Measurements from ENCODE around the gene KRT76.

KRT76 gene

DNA sequence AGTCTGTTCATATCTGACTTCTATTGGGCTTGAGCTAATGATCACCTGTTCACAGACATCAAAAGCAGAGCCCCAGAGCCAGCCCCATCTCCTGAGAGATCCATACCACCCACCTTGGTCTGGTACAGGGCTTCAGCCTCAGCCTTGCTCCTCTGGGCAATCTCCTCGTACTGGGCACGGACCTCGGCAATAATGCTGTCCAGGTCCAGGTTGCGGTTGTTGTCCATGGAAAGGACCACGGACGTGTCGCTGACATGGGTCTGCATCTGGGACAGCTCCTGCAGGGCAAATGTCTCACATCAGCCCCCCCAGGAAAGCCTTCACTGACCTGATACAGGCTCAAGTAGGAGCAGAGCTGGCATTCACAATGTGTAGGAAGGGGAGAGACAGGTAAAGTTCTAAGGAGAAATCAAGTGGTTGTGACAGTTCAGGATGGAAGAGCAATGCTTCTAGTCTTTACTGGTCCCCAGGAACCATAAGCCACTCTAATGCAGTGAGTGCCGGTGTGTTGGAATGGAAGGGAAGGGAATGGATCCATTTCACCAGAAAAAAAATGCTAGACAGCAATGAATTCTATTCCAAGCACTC lies 31.5 kb upstream of the KRT76 start:
- no peak for DNase-seq (ENCODE audit: low read depth)
- TF ChIP-seq, protein P1, sequence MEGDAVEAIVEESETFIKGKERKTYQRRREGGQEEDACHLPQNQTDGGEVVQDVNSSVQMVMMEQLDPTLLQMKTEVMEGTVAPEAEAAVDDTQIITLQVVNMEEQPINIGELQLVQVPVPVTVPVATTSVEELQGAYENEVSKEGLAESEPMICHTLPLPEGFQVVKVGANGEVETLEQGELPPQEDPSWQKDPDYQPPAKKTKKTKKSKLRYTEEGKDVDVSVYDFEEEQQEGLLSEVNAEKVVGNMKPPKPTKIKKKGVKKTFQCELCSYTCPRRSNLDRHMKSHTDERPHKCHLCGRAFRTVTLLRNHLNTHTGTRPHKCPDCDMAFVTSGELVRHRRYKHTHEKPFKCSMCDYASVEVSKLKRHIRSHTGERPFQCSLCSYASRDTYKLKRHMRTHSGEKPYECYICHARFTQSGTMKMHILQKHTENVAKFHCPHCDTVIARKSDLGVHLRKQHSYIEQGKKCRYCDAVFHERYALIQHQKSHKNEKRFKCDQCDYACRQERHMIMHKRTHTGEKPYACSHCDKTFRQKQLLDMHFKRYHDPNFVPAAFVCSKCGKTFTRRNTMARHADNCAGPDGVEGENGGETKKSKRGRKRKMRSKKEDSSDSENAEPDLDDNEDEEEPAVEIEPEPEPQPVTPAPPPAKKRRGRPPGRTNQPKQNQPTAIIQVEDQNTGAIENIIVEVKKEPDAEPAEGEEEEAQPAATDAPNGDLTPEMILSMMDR (IDR thresholded peaks at IDR 0.05; ENCODE audit: control insufficient read depth, insufficient read depth, low read depth, low read length, missing control alignments) = no peak

DNA sequence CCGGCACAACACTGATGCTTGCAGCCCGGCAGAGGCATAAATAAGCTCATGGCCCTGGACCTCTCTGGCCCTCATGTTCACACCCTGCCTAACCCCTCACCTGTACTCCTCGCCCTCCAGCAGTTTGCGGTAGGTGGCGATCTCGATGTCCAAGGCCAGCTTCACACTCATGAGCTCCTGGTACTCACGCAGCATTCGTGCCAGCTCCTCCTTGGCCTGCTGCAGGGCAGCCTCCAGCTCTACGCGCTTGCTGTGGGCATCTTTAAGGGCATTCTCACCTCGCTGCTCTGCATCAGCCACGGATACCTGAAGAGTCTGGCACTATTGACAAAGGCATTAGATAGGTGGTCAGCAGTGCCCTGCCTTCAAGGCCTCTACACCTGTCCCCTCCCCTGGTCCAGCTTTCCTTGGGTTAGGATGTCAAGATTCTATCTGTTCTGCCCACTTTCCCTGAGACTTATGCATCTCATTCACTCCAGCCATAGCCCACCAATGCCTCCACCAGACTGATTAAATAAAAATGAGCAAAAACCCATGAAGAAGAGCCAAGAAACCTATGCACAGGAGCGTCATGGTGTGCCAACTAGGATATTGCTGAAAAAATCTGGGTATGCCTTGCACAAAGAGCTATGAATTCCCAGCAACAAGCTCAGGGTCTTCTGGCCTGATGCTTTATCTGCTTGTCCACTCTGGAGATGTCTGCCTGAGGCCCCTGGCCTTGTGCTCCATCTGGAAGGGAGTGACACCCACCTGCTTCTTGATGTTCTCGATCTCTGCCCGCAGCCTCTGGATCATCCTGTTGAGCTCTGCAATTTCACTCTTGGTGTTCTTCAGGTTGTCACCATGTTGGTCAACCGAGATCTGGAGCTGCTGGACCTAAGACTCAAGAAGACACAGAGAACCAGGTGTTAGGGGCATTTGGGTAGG lies 30.7 kb upstream of the KRT76 start:
- no peak for DNase-seq (ENCODE audit: low read depth)
- no peak overlapping the region for H3K4me3 ChIP-seq (ENCODE audit: control insufficient read depth, low read depth, low read length)
- TF ChIP-seq, protein P1 (IDR thresholded peaks at IDR 0.05; ENCODE audit: control insufficient read depth, insufficient read depth, low read depth, low read length, missing control alignments) = no peak

More for the DNA sequence above, 31.5 kb upstream of the KRT76 start:
- H3K4me3 ChIP-seq (ENCODE audit: control insufficient read depth, low read depth, low read length) = no peak overlapping the region

- TF ChIP-seq, protein P1 (IDR thresholded peaks at IDR 0.05; ENCODE audit: control insufficient read depth, insufficient read depth, low read depth, low read length, missing control alignments) = no peak
- no peak for DNase-seq (ENCODE audit: low read depth)
- H3K4me3 ChIP-seq (ENCODE audit: control insufficient read depth, low read depth, low read length) = no peak overlapping the region
These were observed 29.8 kb upstream of the KRT76 start for GRCh38 chr12:52806821-52807543.

- TF ChIP-seq, protein P1 (IDR thresholded peaks at IDR 0.05; ENCODE audit: control insufficient read depth, insufficient read depth, low read depth, low read length, missing control alignments) = no peak
- no peak for DNase-seq (ENCODE audit: low read depth)
- H3K4me3 ChIP-seq (ENCODE audit: control insufficient read depth, low read depth, low read length) = no peak overlapping the region
These were observed 29.1 kb upstream of the KRT76 start for GRCh38 chr12:52806169-52806811.

GRCh38 chr12:52805739-52806138 lies 28.6 kb upstream of the KRT76 start:
- DNase-seq (ENCODE audit: low read depth) = no peak
- TF ChIP-seq, protein P1 (IDR thresholded peaks at IDR 0.05; ENCODE audit: control insufficient read depth, insufficient read depth, low read depth, low read length, missing control alignments) = no peak
- H3K4me3 ChIP-seq (ENCODE audit: control insufficient read depth, low read depth, low read length) = no peak overlapping the region

DNA sequence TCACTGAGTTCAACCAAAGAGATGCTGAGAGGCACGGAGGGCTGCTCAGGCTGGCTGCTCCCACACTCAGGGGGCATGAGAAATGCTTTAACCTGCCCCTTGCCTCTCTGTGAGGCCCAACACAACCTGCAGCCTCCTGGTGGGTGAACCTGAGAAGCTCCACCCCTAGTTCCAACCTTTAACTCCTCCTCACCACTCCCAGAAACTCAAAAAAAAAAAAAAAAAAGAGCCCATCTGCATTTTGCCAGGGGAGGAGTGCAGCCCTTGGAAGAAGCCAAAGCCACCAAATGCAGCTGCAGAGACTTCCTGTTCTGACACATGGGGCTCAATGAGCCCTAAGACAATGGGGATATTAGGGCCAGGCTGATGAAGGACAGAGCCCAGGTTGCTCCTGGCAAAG lies 27.9 kb upstream of the KRT76 start:
- no peak overlapping the region for H3K4me3 ChIP-seq (ENCODE audit: control insufficient read depth, low read depth, low read length)
- DNase-seq (ENCODE audit: low read depth) = no peak
- TF ChIP-seq, protein P1 (IDR thresholded peaks at IDR 0.05; ENCODE audit: control insufficient read depth, insufficient read depth, low read depth, low read length, missing control alignments) = no peak
